Endometrial microvascular endothelial cells (primary cell): Measurements from ENCODE around the gene SLC25A1. TPM values are rescaled to one million over a fixed set of nuclear protein-coding genes. Genes with fewer than 3 reads are reported as not detected.
"Not testable (repeated sequence)": the region's sequence is repeated elsewhere in the genome, so short reads cannot be mapped to it uniquely, and the experiment has no call there.

Source experiments
- in situ Hi-C: cut with HindIII; loops from 2 replicates; pipeline ENCODE4 v1.10.0; 2017; ENCODE audit warnings: low sequenced_read_pairs, low pct_unique_long_range_greater_than_20kb; ENCODE audit errors: inconsistent ontology term
- total RNA-seq: library from RNA; depleted of rRNA; stranded (reverse); fragments of >200 nt; gene quantifications from one replicate; pipeline ENCODE4 v1.2.3, GENCODE V29; 2015; ENCODE audit errors: inconsistent ontology term

The SLC25A1 gene
- total RNA-seq, 1 donor from 2014 or later, result 76.7 TPM

GRCh38 chr22:19208287-19208847 lies 29.8 kb upstream of the SLC25A1 start:
- in situ Hi-C loops, result no loop called here

- in situ Hi-C loops, result no loop called here
Observed at GRCh38 chr22:19207884-19208283, 29.3 kb upstream of the SLC25A1 start.

- in situ Hi-C loops, result no loop called here
Observed at GRCh38 chr22:19207401-19207808, 28.9 kb upstream of the SLC25A1 start.

GRCh38 chr22:19206287-19206686 lies 27.8 kb upstream of the SLC25A1 start:
- in situ Hi-C loops, result no loop called here

GRCh38 chr22:19204640-19205039 lies 26.1 kb upstream of the SLC25A1 start:
- in situ Hi-C loops, result no loop called here

- in situ Hi-C loops, result no loop called here
Observed at GRCh38 chr22:19203834-19204233, 25.3 kb upstream of the SLC25A1 start.

GRCh38 chr22:19202799-19203186 lies 24.3 kb upstream of the SLC25A1 start:
- in situ Hi-C loops, result not testable (repeated sequence)

GRCh38 chr22:19201869-19202798 lies 23.6 kb upstream of the SLC25A1 start:
- in situ Hi-C loops, result no loop called here

- in situ Hi-C loops, result no loop called here
Observed at GRCh38 chr22:19201130-19201868, 22.8 kb upstream of the SLC25A1 start.

GRCh38 chr22:19199479-19199878 lies 20.9 kb upstream of the SLC25A1 start:
- in situ Hi-C loops, result no loop called here

- in situ Hi-C loops, result no loop called here
Observed at GRCh38 chr22:19197997-19198865, 19.7 kb upstream of the SLC25A1 start.

- in situ Hi-C loops, result no loop called here
Observed at GRCh38 chr22:19196841-19197612, 18.5 kb upstream of the SLC25A1 start.

GRCh38 chr22:19195796-19196731 lies 17.5 kb upstream of the SLC25A1 start:
- in situ Hi-C loops, result no loop called here

- in situ Hi-C loops, result no loop called here
Observed at GRCh38 chr22:19194766-19195536, 16.4 kb upstream of the SLC25A1 start.

- in situ Hi-C loops, result no loop called here
Observed at GRCh38 chr22:19193879-19194278, 15.3 kb upstream of the SLC25A1 start.
